Gastroesophageal sphincter (tissue), 3 donors: ENCODE data around the gene ADGRE3.

Experiments used
- EP300 ChIP-seq: sonication (generic); formaldehyde crosslinking; IDR thresholded peaks from one replicate; pipeline ENCODE4 v1.6.1; 2017; ENCODE audit warnings: antibody characterized with exemption, mild to moderate bottlenecking
- POLR2A ChIP-seq, 2 donors: fragments of 450-650 bp; IDR thresholded peaks; one replicate each; pipeline ENCODE4 v1.6.1; 2017; ENCODE audit warnings: antibody characterized with exemption in 2 of 2, mild to moderate bottlenecking in 2 of 2, moderate library complexity in 1 of 2
- TF ChIP-seq, protein P1 (sequence below), 4 experiments: fragments of 200-600 bp in 2 of 4; fragments of 450-650 bp in 2 of 4; sonication (generic) in 1 of 4; IDR thresholded peaks; one replicate each; pipeline ENCODE4 v1.5.1; 2017 to 2019; ENCODE audit warnings: antibody characterized with exemption in 4 of 4, mild to moderate bottlenecking in 2 of 4, moderate library complexity in 2 of 4

DNA sequence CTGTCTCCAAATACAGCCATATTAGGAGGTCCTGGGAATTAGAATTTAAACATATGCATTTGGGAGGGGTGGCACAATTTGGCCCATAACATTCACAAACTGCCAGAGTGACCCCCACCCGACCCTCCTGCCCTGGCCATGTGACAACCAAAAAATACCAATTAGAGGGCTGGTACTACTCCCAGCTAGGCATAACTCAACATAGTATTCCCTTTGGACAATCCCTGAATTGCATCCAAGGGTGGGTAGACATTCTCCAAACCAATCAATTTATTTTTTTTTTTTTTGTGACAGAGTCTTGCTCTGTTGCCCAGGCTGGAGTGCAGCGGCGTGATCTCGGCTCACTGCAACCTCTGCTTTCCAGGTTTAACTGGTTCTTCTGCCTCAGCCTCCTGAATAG lies 62.0 kb downstream of the ADGRE3 start:
- TF ChIP-seq, protein P1, sequence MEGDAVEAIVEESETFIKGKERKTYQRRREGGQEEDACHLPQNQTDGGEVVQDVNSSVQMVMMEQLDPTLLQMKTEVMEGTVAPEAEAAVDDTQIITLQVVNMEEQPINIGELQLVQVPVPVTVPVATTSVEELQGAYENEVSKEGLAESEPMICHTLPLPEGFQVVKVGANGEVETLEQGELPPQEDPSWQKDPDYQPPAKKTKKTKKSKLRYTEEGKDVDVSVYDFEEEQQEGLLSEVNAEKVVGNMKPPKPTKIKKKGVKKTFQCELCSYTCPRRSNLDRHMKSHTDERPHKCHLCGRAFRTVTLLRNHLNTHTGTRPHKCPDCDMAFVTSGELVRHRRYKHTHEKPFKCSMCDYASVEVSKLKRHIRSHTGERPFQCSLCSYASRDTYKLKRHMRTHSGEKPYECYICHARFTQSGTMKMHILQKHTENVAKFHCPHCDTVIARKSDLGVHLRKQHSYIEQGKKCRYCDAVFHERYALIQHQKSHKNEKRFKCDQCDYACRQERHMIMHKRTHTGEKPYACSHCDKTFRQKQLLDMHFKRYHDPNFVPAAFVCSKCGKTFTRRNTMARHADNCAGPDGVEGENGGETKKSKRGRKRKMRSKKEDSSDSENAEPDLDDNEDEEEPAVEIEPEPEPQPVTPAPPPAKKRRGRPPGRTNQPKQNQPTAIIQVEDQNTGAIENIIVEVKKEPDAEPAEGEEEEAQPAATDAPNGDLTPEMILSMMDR (IDR thresholded peaks at IDR 0.05): no peak
- TF ChIP-seq EP300 (no peak), POLR2A (IDR thresholded peaks at IDR 0.05) (no peak)
